HL-60/S4 treated with phorbol 12-myristate 13-acetate at 8.2 ng/mL for 4 days and 3 days (cell line): ENCODE data around the gene TNFRSF8.
"Not testable (repeated sequence)": the region's sequence is repeated elsewhere in the genome, so short reads cannot be mapped to it uniquely, and the experiment has no call there.

ENCODE experiments used
- in situ Hi-C: fragments of 300-500 bp; cut with MboI; formaldehyde crosslinking; loops from 2 replicates; pipeline ENCODE4 v1.15.0; 2022; ENCODE audit warnings: low sequenced_read_pairs

Gene TNFRSF8

GRCh38 chr1:12038356-12039163 lies 24.5 kb upstream of the TNFRSF8 start:
- in situ Hi-C loops = no loop called here

GRCh38 chr1:12039164-12039525 lies 24.0 kb upstream of the TNFRSF8 start:
- in situ Hi-C loops = no loop called here

- in situ Hi-C loops = not testable (repeated sequence)
Measured at GRCh38 chr1:12039824-12040456, 23.2 kb upstream of the TNFRSF8 start.

GRCh38 chr1:12040457-12041051 lies 22.5 kb upstream of the TNFRSF8 start:
- in situ Hi-C loops = no loop called here

GRCh38 chr1:12044187-12044877 lies 18.8 kb upstream of the TNFRSF8 start:
- in situ Hi-C loops = not testable (repeated sequence)

GRCh38 chr1:12046749-12047119 lies 16.4 kb upstream of the TNFRSF8 start:
- in situ Hi-C loops = no loop called here

GRCh38 chr1:12047120-12047876 lies 15.8 kb upstream of the TNFRSF8 start:
- in situ Hi-C loops = no loop called here

- in situ Hi-C loops = no loop called here
Measured at GRCh38 chr1:12048372-12048771, 14.7 kb upstream of the TNFRSF8 start.

- in situ Hi-C loops = no loop called here
Measured at GRCh38 chr1:12049616-12050015, 13.5 kb upstream of the TNFRSF8 start.

GRCh38 chr1:12051361-12051760 lies 11.7 kb upstream of the TNFRSF8 start:
- in situ Hi-C loops = no loop called here

GRCh38 chr1:12052008-12052573 lies 11.0 kb upstream of the TNFRSF8 start:
- in situ Hi-C loops = no loop called here

GRCh38 chr1:12052997-12053686 lies 10.0 kb upstream of the TNFRSF8 start:
- in situ Hi-C loops = no loop called here

- in situ Hi-C loops = no loop called here
Measured at GRCh38 chr1:12053752-12054548, 9.2 kb upstream of the TNFRSF8 start.

GRCh38 chr1:12055259-12055658 lies 7.8 kb upstream of the TNFRSF8 start:
- in situ Hi-C loops = no loop called here

- in situ Hi-C loops = no loop called here
Measured at GRCh38 chr1:12056331-12056841, 6.7 kb upstream of the TNFRSF8 start.

- in situ Hi-C loops = no loop called here
Measured at GRCh38 chr1:12057382-12057781, 5.7 kb upstream of the TNFRSF8 start.

GRCh38 chr1:12057940-12058687 lies 5.0 kb upstream of the TNFRSF8 start:
- in situ Hi-C loops = no loop called here

GRCh38 chr1:12059226-12059625 lies 3.9 kb upstream of the TNFRSF8 start:
- in situ Hi-C loops = no loop called here
